ENCODE data around the gene CNTD1.

DNA sequence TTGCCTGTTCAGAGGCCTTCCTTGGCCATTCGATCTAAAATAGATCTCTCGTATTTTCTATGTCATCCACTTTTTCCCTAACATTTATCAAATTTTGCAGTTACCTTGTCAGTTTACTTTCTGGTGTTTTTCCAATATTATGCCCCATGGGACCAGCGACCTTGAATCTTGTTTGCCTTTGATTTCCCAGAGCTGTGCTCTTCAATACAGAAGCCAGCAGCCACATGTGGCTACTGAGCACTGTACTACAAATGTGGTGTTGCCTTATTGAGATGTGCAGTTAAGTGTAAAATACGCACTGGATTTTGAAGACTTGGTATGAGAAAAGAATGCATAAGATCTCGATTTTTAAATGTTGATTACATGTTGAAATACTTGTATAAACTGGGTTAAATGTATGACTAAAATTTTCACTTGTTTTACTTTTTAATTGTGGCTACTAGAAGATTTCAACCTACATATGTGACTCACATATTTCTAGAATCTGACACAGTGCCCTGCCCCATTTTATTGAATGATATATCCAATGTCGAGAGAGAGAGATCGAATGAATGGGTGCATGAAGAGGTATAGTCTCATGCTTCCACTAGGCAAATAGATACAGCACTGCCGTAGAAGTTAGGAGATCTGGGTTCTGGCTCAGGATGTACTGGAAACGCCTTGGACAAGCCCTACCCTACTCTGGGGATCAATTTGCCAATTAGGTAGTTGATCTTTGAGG, 33.7 kb downstream of the CNTD1 start:
- TF ChIP-seq, protein P1, sequence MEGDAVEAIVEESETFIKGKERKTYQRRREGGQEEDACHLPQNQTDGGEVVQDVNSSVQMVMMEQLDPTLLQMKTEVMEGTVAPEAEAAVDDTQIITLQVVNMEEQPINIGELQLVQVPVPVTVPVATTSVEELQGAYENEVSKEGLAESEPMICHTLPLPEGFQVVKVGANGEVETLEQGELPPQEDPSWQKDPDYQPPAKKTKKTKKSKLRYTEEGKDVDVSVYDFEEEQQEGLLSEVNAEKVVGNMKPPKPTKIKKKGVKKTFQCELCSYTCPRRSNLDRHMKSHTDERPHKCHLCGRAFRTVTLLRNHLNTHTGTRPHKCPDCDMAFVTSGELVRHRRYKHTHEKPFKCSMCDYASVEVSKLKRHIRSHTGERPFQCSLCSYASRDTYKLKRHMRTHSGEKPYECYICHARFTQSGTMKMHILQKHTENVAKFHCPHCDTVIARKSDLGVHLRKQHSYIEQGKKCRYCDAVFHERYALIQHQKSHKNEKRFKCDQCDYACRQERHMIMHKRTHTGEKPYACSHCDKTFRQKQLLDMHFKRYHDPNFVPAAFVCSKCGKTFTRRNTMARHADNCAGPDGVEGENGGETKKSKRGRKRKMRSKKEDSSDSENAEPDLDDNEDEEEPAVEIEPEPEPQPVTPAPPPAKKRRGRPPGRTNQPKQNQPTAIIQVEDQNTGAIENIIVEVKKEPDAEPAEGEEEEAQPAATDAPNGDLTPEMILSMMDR (IDR thresholded peaks at IDR 0.05; ENCODE audit: poor library complexity) = no peak
- no peak for TF ChIP-seq EZH2phosphoT487 (IDR thresholded peaks at IDR 0.05; ENCODE audit: low read depth, severe bottlenecking, unreplicated experiment)

Data from hepatocyte (in vitro differentiated cells).